PC-9 (cell line): ENCODE results near the gene SEMA5A. TPM values are rescaled to one million over a fixed set of nuclear protein-coding genes. Genes with fewer than 3 reads are reported as not detected.
A peak's percentile ranks its signal among the peaks of the same experiment; 100 is the strongest.

Experiments
- BruUV-seq: library from RNA; stranded (reverse); fragments of 400-500 nt; replicated peaks from 2 replicates; lab custom pipeline; 2021; lab: Mats Ljungman, UMichigan
- CTCF ChIA-PET: fragments of 300-600 bp; sonication (Branson Sonifier 250); formaldehyde crosslinking; loops from one replicate; lab custom pipeline; 2022; ENCODE audit warnings: antibody characterized with exemption; lab: Charles Lee
- POLR2A ChIA-PET: fragments of 300-600 bp; sonication (Branson Sonifier 250); formaldehyde crosslinking; loops from one replicate; lab custom pipeline; 2022; ENCODE audit warnings: antibody characterized with exemption; ENCODE audit not compliant: unreplicated experiment; lab: Charles Lee
- DNase-seq, 2 experiments: peaks; one replicate each; pipeline versions ENCODE4 v3.0.0 to v3.0.0-alpha.2; 2015 to 2022; ENCODE audit warnings: mixed read lengths in 1 of 2
- H2AFZ ChIP-seq: fragments of 200-600 bp; sonication (generic); 2 replicates; pipeline ENCODE4 v1.8.1; 2017; ENCODE audit warnings: antibody characterized with exemption
- H3F3A ChIP-seq: fragments of 200-600 bp; sonication (generic); 2 replicates; pipeline ENCODE4 v1.8.1; 2017; ENCODE audit warnings: antibody characterized with exemption, mild to moderate bottlenecking, low read depth; ENCODE audit not compliant: insufficient read depth
- H3K27ac ChIP-seq: fragments of 200-600 bp; sonication (generic); 2 replicates; pipeline ENCODE4 v1.6.1; 2016; ENCODE audit warnings: mixed run types
- H3K27me3 ChIP-seq: fragments of 200-600 bp; sonication (generic); 2 replicates; pipeline ENCODE4 v1.6.1; 2016; ENCODE audit warnings: low read depth, mixed run types; ENCODE audit not compliant: insufficient read depth
- H3K36me3 ChIP-seq: fragments of 200-600 bp; sonication (generic); 2 replicates; pipeline ENCODE4 v1.6.1; 2016; ENCODE audit warnings: low read depth, mixed run types
- H3K4me1 ChIP-seq: fragments of 200-600 bp; sonication (generic); replicated peaks from 2 replicates; pipeline ENCODE4 v1.6.1; 2016; ENCODE audit warnings: mixed run types; ENCODE audit not compliant: insufficient read depth
- H3K4me2 ChIP-seq: fragments of 200-600 bp; sonication (generic); 2 replicates; pipeline ENCODE4 v1.6.1; 2017; ENCODE audit warnings: mixed run types
- H3K4me3 ChIP-seq: fragments of 200-600 bp; sonication (generic); 2 replicates; pipeline ENCODE4 v1.6.1; 2016; ENCODE audit warnings: mixed run types
- H3K79me2 ChIP-seq: fragments of 200-600 bp; sonication (generic); 2 replicates; pipeline ENCODE4 v1.6.1; 2017; ENCODE audit warnings: low read depth, mixed run types
- H3K9me2 ChIP-seq: fragments of 200-600 bp; sonication (generic); 2 replicates; pipeline ENCODE4 v1.8.1; 2017; ENCODE audit warnings: mild to moderate bottlenecking; ENCODE audit not compliant: insufficient read depth
- H3K9me3 ChIP-seq: fragments of 200-600 bp; sonication (generic); 2 replicates; pipeline ENCODE4 v1.8.1; 2016; ENCODE audit warnings: low read depth; ENCODE audit not compliant: insufficient read depth
- H4K20me1 ChIP-seq: fragments of 200-600 bp; sonication (generic); 2 replicates; pipeline ENCODE4 v1.8.1; 2017; ENCODE audit not compliant: insufficient read depth
- CTCF ChIP-seq: fragments of 200-600 bp; sonication (generic); conservative IDR thresholded peaks from 2 replicates; pipeline ENCODE4 v1.6.1; 2017; ENCODE audit warnings: mixed run types, antibody characterized with exemption, mild to moderate bottlenecking, moderate library complexity
- EZH2 ChIP-seq: fragments of 200-600 bp; sonication (generic); IDR thresholded peaks from 2 replicates; pipeline ENCODE4 v1.8.0; 2017; ENCODE audit warnings: antibody characterized with exemption, low read depth
- intact Hi-C: fragments of 100-400 bp; cut with micrococcal nuclease; formaldehyde crosslinking; loops from one replicate; pipeline ENCODE4 v1.10.0; 2022; ENCODE audit not compliant: unreplicated experiment
- total RNA-seq: library from RNA; stranded (reverse); gene quantifications from 2 replicates; pipeline ENCODE4 v1.2.3, GENCODE V29; 2021

Gene SEMA5A
- total RNA-seq, 1 experiment from 2014 or later, result not detected

- POLR2A ChIA-PET, result no interaction called here
Measured at GRCh38 chr5:9331372-9331771, 214.5 kb downstream of the SEMA5A start.

DNA sequence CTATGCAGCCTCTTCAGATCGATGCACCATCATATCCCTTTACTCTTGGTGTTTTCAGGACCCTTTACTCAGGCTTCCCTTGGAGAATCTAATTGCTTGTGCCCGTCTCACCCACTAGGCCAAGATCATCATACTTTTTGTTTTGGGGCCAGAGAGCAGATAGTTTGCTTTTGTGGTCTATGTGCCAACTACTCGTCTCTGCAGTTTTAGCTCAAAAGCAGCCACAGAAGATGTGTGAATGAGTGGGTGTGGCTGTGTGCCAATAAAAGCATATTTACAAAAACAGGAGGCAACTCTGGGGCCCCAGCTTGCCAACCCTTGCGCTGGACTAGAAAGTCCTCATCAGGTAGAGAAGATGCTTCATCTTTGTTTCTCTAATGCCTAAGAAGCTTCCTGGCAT, 216.8 kb downstream of the SEMA5A start:
- intact Hi-C loops, result no loop called here
- Histone ChIP-seq H3K9me3 (no peaks in the 10 kb centered on the region), H3K79me2 (no peaks in the 10 kb centered on the region), H3K4me2 (no peak overlapping the region), H3K27me3 (no peaks in the 10 kb centered on the region), H3K36me3 (no peaks in the 10 kb centered on the region), H3K27ac (no peak overlapping the region), H3K9me2 (no peaks in the 10 kb centered on the region), H3F3A (no peaks in the 10 kb centered on the region), H3K4me1 (peaks cover 16% of the 10 kb centered on the region), H3K4me3 (no peak overlapping the region), H4K20me1 (no peaks in the 10 kb centered on the region), H2AFZ (no peak overlapping the region)
- ChIA-PET POLR2A (no interaction called here), CTCF (no interaction called here)
- TF ChIP-seq EZH2, result no peak
- no peak for TF ChIP-seq CTCF
- no TSS peak for BruUV-seq
- no peak for DNase-seq

More at GRCh38 chr5:9331372-9331771, 214.5 kb downstream of the SEMA5A start:
- DNase-seq, result peak in 1 of 2 experiments; percentile 16
- H3K4me2 ChIP-seq, result no peak overlapping the region
- H2AFZ ChIP-seq, result no peak overlapping the region
- intact Hi-C loops, result no loop called here
- TF ChIP-seq EZH2, result no peak
- TF ChIP-seq CTCF, result no peak
- H4K20me1 ChIP-seq, result no peaks in the 10 kb centered on the region
- CTCF ChIA-PET, result no interaction called here
- H3K27ac ChIP-seq, result no peak overlapping the region
- H3K4me1 ChIP-seq, result no peaks in the 10 kb centered on the region
- no peaks in the 10 kb centered on the region for H3K9me3 ChIP-seq
- H3K27me3 ChIP-seq, result no peaks in the 10 kb centered on the region
- H3K4me3 ChIP-seq, result no peak overlapping the region
- no peaks in the 10 kb centered on the region for H3F3A ChIP-seq
- H3K36me3 ChIP-seq, result no peaks in the 10 kb centered on the region
- no TSS peak for BruUV-seq
- no peaks in the 10 kb centered on the region for H3K9me2 ChIP-seq
- H3K79me2 ChIP-seq, result no peaks in the 10 kb centered on the region

GRCh38 chr5:9325549-9325948, 220.3 kb downstream of the SEMA5A start:
- Histone ChIP-seq H3K79me2 (no peaks in the 10 kb centered on the region), H3K4me2 (0 out of 2 replicates have a peak overlapping the region, but pooled peaks have one; percentile 5), H3K4me3 (no peak overlapping the region), H3K9me2 (no peaks in the 10 kb centered on the region), H3K9me3 (no peaks in the 10 kb centered on the region), H4K20me1 (no peaks in the 10 kb centered on the region), H3K36me3 (no peaks in the 10 kb centered on the region), H3K27ac (no peak overlapping the region), H3K27me3 (no peaks in the 10 kb centered on the region), H3K4me1 (peaks cover 16% of the 10 kb centered on the region), H3F3A (no peaks in the 10 kb centered on the region), H2AFZ (no peak overlapping the region)
- CTCF ChIA-PET, result no interaction called here
- POLR2A ChIA-PET, result no interaction called here
- intact Hi-C loops, result no loop called here
- TF ChIP-seq CTCF (no peak), EZH2 (no peak)
- peak in 1 of 2 experiments; percentile 60 for DNase-seq
- no TSS peak for BruUV-seq
